GM12892 (cell line): Measurements from ENCODE around the gene CYTH4.

Experiments used
- POLR2A ChIP-seq: IDR thresholded peaks from 2 replicates; pipeline ENCODE4 v1.6.1; 2011; ENCODE audit warnings: low read depth, low read length, control low read depth
- POLR2AphosphoS5 ChIP-seq: IDR thresholded peaks from 2 replicates; pipeline ENCODE4 v1.6.1; 2011; ENCODE audit warnings: low read depth, low read length, control low read depth

- TF ChIP-seq POLR2AphosphoS5: no peak
- no peak for TF ChIP-seq POLR2A
These were observed 23.6 kb downstream of the CYTH4 start for GRCh38 chr22:37305887-37306286.
